HepG2 (cell line): Measurements from ENCODE around the gene GPX2. TPM values are rescaled to one million over a fixed set of nuclear protein-coding genes. Genes with fewer than 3 reads are reported as not detected.

Experiments
- ERF ChIP-seq: IDR thresholded peaks from 2 replicates; pipeline ENCODE4 v1.6.1; 2018; ENCODE audit warnings: missing biosample characterization, missing genetic modification reagents
- JUN ChIP-seq: sonication (generic); formaldehyde crosslinking; IDR thresholded peaks from 2 replicates; pipeline ENCODE4 v1.4.0; 2020; ENCODE audit warnings: mild to moderate bottlenecking, missing genetic modification reagents
- KDM1A ChIP-seq: IDR thresholded peaks from 2 replicates; pipeline ENCODE4 v1.6.1; 2016; ENCODE audit warnings: missing compliant biosample characterization
- MTA3 ChIP-seq: sonication (generic); formaldehyde crosslinking; IDR thresholded peaks from 2 replicates; pipeline ENCODE4 v1.4.0; 2020; ENCODE audit warnings: missing genetic modification reagents
- MYC ChIP-seq: sonication (generic); formaldehyde crosslinking; IDR thresholded peaks from 2 replicates; pipeline ENCODE4 v1.9.0; 2021; ENCODE audit warnings: missing genetic modification reagents, borderline replicate concordance
- NR2C2 ChIP-seq: sonication (generic); formaldehyde crosslinking; IDR thresholded peaks from 2 replicates; pipeline ENCODE4 v1.4.0; 2020; ENCODE audit warnings: missing genetic modification reagents, mild to moderate bottlenecking, moderate library complexity, borderline replicate concordance
- SATB2 ChIP-seq: sonication (generic); formaldehyde crosslinking; IDR thresholded peaks from 2 replicates; pipeline ENCODE4 v1.5.0; 2020; ENCODE audit warnings: missing genetic modification reagents
- SCMH1 ChIP-seq: sonication (generic); formaldehyde crosslinking; IDR thresholded peaks from 2 replicates; pipeline ENCODE4 v1.9.0; 2021; ENCODE audit warnings: missing genetic modification reagents, mild to moderate bottlenecking, borderline replicate concordance
- SOX6 ChIP-seq, 2 experiments: fragments of 450-650 bp in 1 of 2; sonication (generic) in 1 of 2; formaldehyde crosslinking in 1 of 2; IDR thresholded peaks; 2 replicates each; pipeline versions ENCODE4 v1.4.0 to v1.6.1; 2017 to 2020; ENCODE audit warnings: antibody characterized with exemption in 1 of 2, mild to moderate bottlenecking in 1 of 2, missing genetic modification reagents in 1 of 2
- ZNF441 ChIP-seq: sonication (generic); formaldehyde crosslinking; IDR thresholded peaks from 2 replicates; pipeline ENCODE4 v1.7.0; 2021; ENCODE audit warnings: missing genetic modification reagents, borderline replicate concordance
- ZNF460 ChIP-seq: sonication (generic); formaldehyde crosslinking; IDR thresholded peaks from 2 replicates; pipeline ENCODE4 v1.5.1; 2020; ENCODE audit warnings: missing genetic modification reagents, mild to moderate bottlenecking, borderline replicate concordance
- ZNF614 ChIP-seq: IDR thresholded peaks from 2 replicates; pipeline ENCODE4 v1.6.1; 2018; ENCODE audit warnings: missing biosample characterization, missing genetic modification reagents, inconsistent platforms, borderline replicate concordance
- ZNF790 ChIP-seq: sonication (generic); formaldehyde crosslinking; IDR thresholded peaks from 2 replicates; pipeline ENCODE4 v1.8.0; 2022; ENCODE audit warnings: missing genetic modification reagents, mild to moderate bottlenecking, borderline replicate concordance
- ZSCAN12 ChIP-seq: sonication (generic); formaldehyde crosslinking; IDR thresholded peaks from 2 replicates; pipeline ENCODE4 v1.9.0; 2021; ENCODE audit warnings: mild to moderate bottlenecking, missing genetic modification reagents
- ZSCAN29 ChIP-seq: sonication (generic); formaldehyde crosslinking; conservative IDR thresholded peaks from 2 replicates; pipeline ENCODE4 v1.4.0; 2020; ENCODE audit warnings: mild to moderate bottlenecking, missing genetic modification reagents
- ZZZ3 ChIP-seq: sonication (generic); formaldehyde crosslinking; IDR thresholded peaks from 2 replicates; pipeline ENCODE4 v1.4.0; 2020; ENCODE audit warnings: missing genetic modification reagents, mild to moderate bottlenecking, borderline replicate concordance
- polyA plus RNA-seq, 8 experiments: library from polyadenylated mRNA; depleted of rRNA in 3 of 8; stranded (reverse) in 7 of 8; unstranded in 1 of 8; fragments of >200 nt; fragmentation: Illumina TruSeq in 4 of 8; extraction: Trizol in 4 of 8; gene quantifications; 2 replicates each; pipeline versions ENCODE4 v1.2.1 to v1.2.3, GENCODE V29; 2011 to 2016; ENCODE audit warnings: low read depth in 4 of 8, missing spikeins in 1 of 8, mixed read lengths in 1 of 8; ENCODE audit not compliant: insufficient read depth in 1 of 8
- total RNA-seq, 5 experiments: library from RNA; depleted of rRNA; stranded (reverse); fragments of >200 nt; fragmentation: Illumina TruSeq; extraction: Trizol; gene quantifications; 2 replicates each; pipeline ENCODE4 v1.2.3, GENCODE V29; 2016; ENCODE audit warnings: low read depth in 1 of 5
- TF ChIP-seq, protein P1 (sequence below): sonication (generic); formaldehyde crosslinking; conservative IDR thresholded peaks from 2 replicates; pipeline ENCODE4 v1.8.1; 2023; ENCODE audit warnings: missing genetic modification reagents
- TF ChIP-seq, protein P2 (sequence below): sonication (generic); formaldehyde crosslinking; IDR thresholded peaks from 2 replicates; pipeline ENCODE4 v1.8.1; 2023; ENCODE audit warnings: mild to moderate bottlenecking, missing genetic modification reagents
- TF ChIP-seq, protein P3 (sequence below): sonication (generic); formaldehyde crosslinking; IDR thresholded peaks from 2 replicates; pipeline ENCODE4 v1.4.0; 2020; ENCODE audit warnings: mild to moderate bottlenecking, missing genetic modification reagents
- TF ChIP-seq, protein P4 (sequence below): sonication (generic); formaldehyde crosslinking; IDR thresholded peaks from 2 replicates; pipeline ENCODE4 v1.4.0; 2020; ENCODE audit warnings: missing genetic modification reagents
- TF ChIP-seq, protein P5 (sequence below): sonication (generic); formaldehyde crosslinking; IDR thresholded peaks from 2 replicates; pipeline ENCODE4 v1.5.0; 2020; ENCODE audit warnings: mild to moderate bottlenecking, missing genetic modification reagents

Gene GPX2
- total and polyA plus RNA-seq, 2 of the 13 experiments (the other 11 are each of a cell fraction or from before 2014, with no cell fraction given) = 526 to 674 TPM

DNA sequence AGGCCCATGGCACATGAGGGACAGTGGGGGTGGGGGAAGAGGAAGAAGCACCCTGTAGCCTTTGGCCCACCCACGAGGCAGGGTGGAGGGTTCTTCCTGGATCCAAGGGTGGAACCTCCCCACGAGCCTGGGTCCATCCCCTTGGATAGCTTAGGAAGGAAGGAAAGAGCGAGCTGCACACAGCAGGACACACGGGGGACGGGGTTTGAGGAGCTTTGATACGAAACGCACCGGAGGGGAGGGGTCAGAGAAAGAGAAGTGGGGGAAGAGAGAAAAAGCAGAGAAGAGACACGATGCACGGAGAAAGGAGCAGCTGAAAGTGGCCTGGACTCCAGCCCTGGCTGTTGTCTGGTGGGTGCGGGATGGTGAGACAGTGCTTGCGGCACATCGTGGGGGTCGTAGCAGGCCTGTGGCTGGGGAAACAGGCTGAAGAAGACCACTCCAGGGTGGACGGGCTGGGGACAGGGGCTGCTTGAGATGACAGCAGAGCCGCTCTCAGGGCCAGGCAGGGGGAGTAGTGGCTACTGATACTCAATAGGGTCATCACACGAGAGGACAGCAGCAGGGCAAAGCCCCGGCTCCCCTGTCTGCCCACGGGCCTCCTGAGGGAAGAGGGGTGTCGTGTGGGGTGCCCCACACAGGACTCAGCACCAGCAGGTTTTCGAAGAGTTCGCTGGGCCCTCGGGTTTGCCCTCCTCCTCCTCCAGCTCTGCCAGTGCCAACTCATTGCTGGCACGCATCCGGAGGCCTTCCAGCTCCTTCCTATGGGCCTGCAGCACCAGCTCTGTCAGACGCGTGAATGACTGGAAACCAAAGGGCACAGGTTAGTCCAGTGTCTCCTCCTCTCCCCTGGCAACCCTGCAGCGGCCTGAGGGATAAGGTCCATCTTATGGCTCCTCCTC is 5.4 kb upstream of the GPX2 start (continued):
- no peak for TF ChIP-seq MTA3 (CRISPR knock-in tag)
- TF ChIP-seq, protein P1, sequence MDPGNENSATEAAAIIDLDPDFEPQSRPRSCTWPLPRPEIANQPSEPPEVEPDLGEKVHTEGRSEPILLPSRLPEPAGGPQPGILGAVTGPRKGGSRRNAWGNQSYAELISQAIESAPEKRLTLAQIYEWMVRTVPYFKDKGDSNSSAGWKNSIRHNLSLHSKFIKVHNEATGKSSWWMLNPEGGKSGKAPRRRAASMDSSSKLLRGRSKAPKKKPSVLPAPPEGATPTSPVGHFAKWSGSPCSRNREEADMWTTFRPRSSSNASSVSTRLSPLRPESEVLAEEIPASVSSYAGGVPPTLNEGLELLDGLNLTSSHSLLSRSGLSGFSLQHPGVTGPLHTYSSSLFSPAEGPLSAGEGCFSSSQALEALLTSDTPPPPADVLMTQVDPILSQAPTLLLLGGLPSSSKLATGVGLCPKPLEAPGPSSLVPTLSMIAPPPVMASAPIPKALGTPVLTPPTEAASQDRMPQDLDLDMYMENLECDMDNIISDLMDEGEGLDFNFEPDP (CRISPR knock-in tag) = no peak
- 0 out of 2 replicates have a peak, but pooled peaks have one; percentile 40 for TF ChIP-seq ZNF441 (CRISPR knock-in tag)
- TF ChIP-seq, protein P2, sequence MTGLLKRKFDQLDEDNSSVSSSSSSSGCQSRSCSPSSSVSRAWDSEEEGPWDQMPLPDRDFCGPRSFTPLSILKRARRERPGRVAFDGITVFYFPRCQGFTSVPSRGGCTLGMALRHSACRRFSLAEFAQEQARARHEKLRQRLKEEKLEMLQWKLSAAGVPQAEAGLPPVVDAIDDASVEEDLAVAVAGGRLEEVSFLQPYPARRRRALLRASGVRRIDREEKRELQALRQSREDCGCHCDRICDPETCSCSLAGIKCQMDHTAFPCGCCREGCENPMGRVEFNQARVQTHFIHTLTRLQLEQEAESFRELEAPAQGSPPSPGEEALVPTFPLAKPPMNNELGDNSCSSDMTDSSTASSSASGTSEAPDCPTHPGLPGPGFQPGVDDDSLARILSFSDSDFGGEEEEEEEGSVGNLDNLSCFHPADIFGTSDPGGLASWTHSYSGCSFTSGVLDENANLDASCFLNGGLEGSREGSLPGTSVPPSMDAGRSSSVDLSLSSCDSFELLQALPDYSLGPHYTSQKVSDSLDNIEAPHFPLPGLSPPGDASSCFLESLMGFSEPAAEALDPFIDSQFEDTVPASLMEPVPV (CRISPR knock-in tag) = no peak
- TF ChIP-seq SCMH1 (CRISPR knock-in tag) = no peak
- TF ChIP-seq KDM1A = no peak
- TF ChIP-seq JUN (CRISPR knock-in tag) = no peak
- no peak; the same call in 1 of the 2 replicates for TF ChIP-seq ZNF460 (CRISPR knock-in tag)
- no peak for TF ChIP-seq ZZZ3
- TF ChIP-seq, protein P3, sequence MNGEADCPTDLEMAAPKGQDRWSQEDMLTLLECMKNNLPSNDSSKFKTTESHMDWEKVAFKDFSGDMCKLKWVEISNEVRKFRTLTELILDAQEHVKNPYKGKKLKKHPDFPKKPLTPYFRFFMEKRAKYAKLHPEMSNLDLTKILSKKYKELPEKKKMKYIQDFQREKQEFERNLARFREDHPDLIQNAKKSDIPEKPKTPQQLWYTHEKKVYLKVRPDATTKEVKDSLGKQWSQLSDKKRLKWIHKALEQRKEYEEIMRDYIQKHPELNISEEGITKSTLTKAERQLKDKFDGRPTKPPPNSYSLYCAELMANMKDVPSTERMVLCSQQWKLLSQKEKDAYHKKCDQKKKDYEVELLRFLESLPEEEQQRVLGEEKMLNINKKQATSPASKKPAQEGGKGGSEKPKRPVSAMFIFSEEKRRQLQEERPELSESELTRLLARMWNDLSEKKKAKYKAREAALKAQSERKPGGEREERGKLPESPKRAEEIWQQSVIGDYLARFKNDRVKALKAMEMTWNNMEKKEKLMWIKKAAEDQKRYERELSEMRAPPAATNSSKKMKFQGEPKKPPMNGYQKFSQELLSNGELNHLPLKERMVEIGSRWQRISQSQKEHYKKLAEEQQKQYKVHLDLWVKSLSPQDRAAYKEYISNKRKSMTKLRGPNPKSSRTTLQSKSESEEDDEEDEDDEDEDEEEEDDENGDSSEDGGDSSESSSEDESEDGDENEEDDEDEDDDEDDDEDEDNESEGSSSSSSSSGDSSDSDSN (CRISPR knock-in tag) = no peak
- no peak for TF ChIP-seq SATB2 (CRISPR knock-in tag)
- TF ChIP-seq, protein P4, sequence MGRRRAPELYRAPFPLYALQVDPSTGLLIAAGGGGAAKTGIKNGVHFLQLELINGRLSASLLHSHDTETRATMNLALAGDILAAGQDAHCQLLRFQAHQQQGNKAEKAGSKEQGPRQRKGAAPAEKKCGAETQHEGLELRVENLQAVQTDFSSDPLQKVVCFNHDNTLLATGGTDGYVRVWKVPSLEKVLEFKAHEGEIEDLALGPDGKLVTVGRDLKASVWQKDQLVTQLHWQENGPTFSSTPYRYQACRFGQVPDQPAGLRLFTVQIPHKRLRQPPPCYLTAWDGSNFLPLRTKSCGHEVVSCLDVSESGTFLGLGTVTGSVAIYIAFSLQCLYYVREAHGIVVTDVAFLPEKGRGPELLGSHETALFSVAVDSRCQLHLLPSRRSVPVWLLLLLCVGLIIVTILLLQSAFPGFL (CRISPR knock-in tag) = no peak
- no peak; the same call in 1 of the 2 replicates for TF ChIP-seq MYC (CRISPR knock-in tag)
- TF ChIP-seq ZNF614 (CRISPR knock-in tag) = no peak
- TF ChIP-seq SOX6 (IDR thresholded peaks at IDR 0.05) = no peak
- TF ChIP-seq SOX6 (CRISPR knock-in tag; IDR thresholded peaks at IDR 0.05) = peak; percentile 50; the same call in 1 of the 2 replicates
- TF ChIP-seq ERF (CRISPR knock-in tag) = no peak
- no peak for TF ChIP-seq NR2C2 (CRISPR knock-in tag)
- TF ChIP-seq ZNF790 (CRISPR knock-in tag) = no peak; the same call in 1 of the 2 replicates
- TF ChIP-seq ZSCAN29 (CRISPR knock-in tag) = no peak
- TF ChIP-seq, protein P5, sequence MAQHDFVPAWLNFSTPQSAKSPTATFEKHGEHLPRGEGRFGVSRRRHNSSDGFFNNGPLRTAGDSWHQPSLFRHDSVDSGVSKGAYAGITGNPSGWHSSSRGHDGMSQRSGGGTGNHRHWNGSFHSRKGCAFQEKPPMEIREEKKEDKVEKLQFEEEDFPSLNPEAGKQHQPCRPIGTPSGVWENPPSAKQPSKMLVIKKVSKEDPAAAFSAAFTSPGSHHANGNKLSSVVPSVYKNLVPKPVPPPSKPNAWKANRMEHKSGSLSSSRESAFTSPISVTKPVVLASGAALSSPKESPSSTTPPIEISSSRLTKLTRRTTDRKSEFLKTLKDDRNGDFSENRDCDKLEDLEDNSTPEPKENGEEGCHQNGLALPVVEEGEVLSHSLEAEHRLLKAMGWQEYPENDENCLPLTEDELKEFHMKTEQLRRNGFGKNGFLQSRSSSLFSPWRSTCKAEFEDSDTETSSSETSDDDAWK (CRISPR knock-in tag) = no peak
- no peak for TF ChIP-seq ZSCAN12 (CRISPR knock-in tag)
